ENCODE measurements around the gene GPR21. TPM values are rescaled to one million over a fixed set of nuclear protein-coding genes. Genes with fewer than 3 reads are reported as not detected.

The GPR21 gene
- total RNA-seq, 1 experiment from 2014 or later: 1.1 TPM

- RAD21 ChIA-PET (ENCODE audit: low non-redundant PET in 1 of 2, low total read pairs in 2 of 2, uncharacterized antibody in 2 of 2, unreplicated experiment in 2 of 2): no interaction called here
- H3K4me2 ChIP-seq (ENCODE audit: low read length): no peak overlapping the region
- CTCF ChIA-PET: no interaction called here
These were observed 39.0 kb downstream of the GPR21 start for GRCh38 chr9:123072407-123072995.

More at GRCh38 chr9:123072407-123072995, 39.0 kb downstream of the GPR21 start:
- Histone ChIP-seq H3K9me3 (ENCODE audit: control insufficient read depth in 1 of 2, insufficient read depth in 1 of 2, low read depth in 1 of 2, low read length in 2 of 2) (no peaks in the 10 kb centered on the region), H3K79me2 (ENCODE audit: insufficient read depth, low read length) (no peaks in the 10 kb centered on the region), H4K20me1 (ENCODE audit: insufficient read depth) (no peaks in the 10 kb centered on the region), H3K27me3 (ENCODE audit: insufficient read depth, low read length) (no peaks in the 10 kb centered on the region), H3K4me3 (replicated peaks in 1 of 2; ENCODE audit: low read depth in 1 of 2, low read length in 2 of 2) (no peak overlapping the region), H3K9ac (ENCODE audit: low read length) (no peak overlapping the region), H3K27ac (ENCODE audit: low read depth, low read length) (no peak overlapping the region), H3K36me3 (ENCODE audit: control insufficient read depth in 1 of 2, insufficient read depth in 2 of 2, low read length in 2 of 2) (peaks cover 15 to 16% of the 10 kb centered on the region in 2 experiments; a peak in 3 of 4 replicates), H3K9me2 (ENCODE audit: insufficient read depth) (no peaks in the 10 kb centered on the region), H3K4me1 (ENCODE audit: control insufficient read depth in 1 of 2, insufficient read depth in 2 of 2, low read length in 2 of 2) (no peaks in the 10 kb centered on the region), H2AFZ (ENCODE audit: low read depth, low read length, poor library complexity, severe bottlenecking) (no peak overlapping the region)
- TF ChIP-seq ZFX (IDR thresholded peaks at IDR 0.05) (no peak), SP1 (IDR thresholded peaks at IDR 0.05; ENCODE audit: low read depth) (no peak), JUND (IDR thresholded peaks at IDR 0.05) (no peak), SIN3A (IDR thresholded peaks at IDR 0.05; ENCODE audit: low read depth) (no peak), CEBPB (IDR thresholded peaks at IDR 0.05; ENCODE audit: low read depth) (no peak), MAX (IDR thresholded peaks at IDR 0.05) (no peak), EZH2phosphoT487 (IDR thresholded peaks at IDR 0.05; ENCODE audit: borderline replicate concordance) (no peak), ZBTB33 (IDR thresholded peaks at IDR 0.05; ENCODE audit: extremely low read depth, insufficient replicate concordance, low read length) (no peak)
- intact Hi-C loops (cut with micrococcal nuclease): no loop called here
- POLR2A ChIA-PET: no interaction called here
- no TSS peak for BruUV-seq (replicated peaks)
- ATAC-seq: no peak
- no peak for DNase-seq (ENCODE audit: low read depth, low spot score)

Measured in HCT116 (cell line).